HepG2 (cell line): ENCODE results near the gene LUC7L2. TPM values are rescaled to one million over a fixed set of nuclear protein-coding genes. Genes with fewer than 3 reads are reported as not detected.

Experiments
- AKAP8 ChIP-seq: sonication (generic); formaldehyde crosslinking; IDR thresholded peaks from 2 replicates; pipeline ENCODE4 v1.5.1; 2020; ENCODE audit warnings: mild to moderate bottlenecking, missing genetic modification reagents
- CENPX ChIP-seq: sonication (generic); formaldehyde crosslinking; IDR thresholded peaks from 2 replicates; pipeline ENCODE4 v1.9.0; 2021; ENCODE audit warnings: mild to moderate bottlenecking, missing genetic modification reagents, moderate library complexity
- EHMT2 ChIP-seq: fragments of 200-600 bp; sonication (generic); IDR thresholded peaks from 2 replicates; pipeline ENCODE4 v1.7.0; 2017; ENCODE audit warnings: antibody characterized with exemption, low read depth, low read length, borderline replicate concordance
- FOXM1 ChIP-seq: sonication (generic); formaldehyde crosslinking; IDR thresholded peaks from 2 replicates; pipeline ENCODE4 v1.5.0; 2020; ENCODE audit warnings: missing genetic modification reagents
- HMGXB3 ChIP-seq: sonication (generic); formaldehyde crosslinking; IDR thresholded peaks from 2 replicates; pipeline ENCODE4 v1.4.0; 2020; ENCODE audit warnings: missing genetic modification reagents, borderline replicate concordance
- MLX ChIP-seq: IDR thresholded peaks from 2 replicates; pipeline ENCODE4 v1.6.1; 2016
- TAF15 ChIP-seq: fragments of 200-400 bp; formaldehyde crosslinking; IDR thresholded peaks from one replicate; pipeline ENCODE4 v1.6.1; 2018; ENCODE audit warnings: mild to moderate bottlenecking, low read depth, low read length; ENCODE audit not compliant: poor library complexity, severe bottlenecking
- WIZ ChIP-seq: sonication (generic); formaldehyde crosslinking; IDR thresholded peaks from 2 replicates; pipeline ENCODE4 v1.5.1; 2020; ENCODE audit warnings: mild to moderate bottlenecking, missing genetic modification reagents
- ZBTB3 ChIP-seq: sonication (generic); formaldehyde crosslinking; IDR thresholded peaks from 2 replicates; pipeline ENCODE4 v1.4.0; 2020; ENCODE audit warnings: low read depth, mild to moderate bottlenecking, moderate library complexity, missing genetic modification reagents, borderline replicate concordance
- ZNF17 ChIP-seq: sonication (generic); formaldehyde crosslinking; IDR thresholded peaks from 2 replicates; pipeline ENCODE4 v1.5.0; 2020; ENCODE audit warnings: mild to moderate bottlenecking, missing genetic modification reagents
- ZNF512 ChIP-seq: sonication (generic); formaldehyde crosslinking; IDR thresholded peaks from 2 replicates; pipeline ENCODE4 v1.4.0; 2020; ENCODE audit warnings: mild to moderate bottlenecking, missing genetic modification reagents
- ZNF781 ChIP-seq: sonication (generic); formaldehyde crosslinking; IDR thresholded peaks from 2 replicates; pipeline ENCODE4 v1.5.1; 2020; ENCODE audit warnings: borderline replicate concordance, mild to moderate bottlenecking, missing genetic modification reagents; ENCODE audit errors: not compliant biosample characterization
- polyA plus RNA-seq, 8 experiments: library from polyadenylated mRNA; depleted of rRNA in 3 of 8; stranded (reverse) in 7 of 8; unstranded in 1 of 8; fragments of >200 nt; fragmentation: Illumina TruSeq in 4 of 8; extraction: Trizol in 4 of 8; gene quantifications; 2 replicates each; pipeline versions ENCODE4 v1.2.1 to v1.2.3, GENCODE V29; 2011 to 2016; ENCODE audit warnings: low read depth in 4 of 8, missing spikeins in 1 of 8, mixed read lengths in 1 of 8; ENCODE audit not compliant: insufficient read depth in 1 of 8
- total RNA-seq, 5 experiments: library from RNA; depleted of rRNA; stranded (reverse); fragments of >200 nt; fragmentation: Illumina TruSeq; extraction: Trizol; gene quantifications; 2 replicates each; pipeline ENCODE4 v1.2.3, GENCODE V29; 2016; ENCODE audit warnings: low read depth in 1 of 5
- TF ChIP-seq, protein P1 (sequence below): sonication (generic); formaldehyde crosslinking; IDR thresholded peaks from 2 replicates; pipeline ENCODE4 v1.5.0; 2020; ENCODE audit warnings: mild to moderate bottlenecking, missing genetic modification reagents
- TF ChIP-seq, protein P2 (sequence below): sonication (generic); formaldehyde crosslinking; IDR thresholded peaks from 2 replicates; pipeline ENCODE4 v1.9.0; 2022; ENCODE audit warnings: missing genetic modification reagents, mild to moderate bottlenecking, borderline replicate concordance

The LUC7L2 gene
- total and polyA plus RNA-seq, 2 of the 13 experiments (the other 11 are each of a cell fraction or from before 2014, with no cell fraction given) = 17.9 to 50.7 TPM

- TF ChIP-seq HMGXB3 (peak; percentile 63; the same call in 1 of the 2 replicates), ZNF512 (CRISPR knock-in tag) (no peak), ZNF781 (peak; percentile 58), CENPX (CRISPR knock-in tag) (no peak), MLX (peak; percentile 64), TAF15 (peak; percentile 53), EHMT2 (no peak; the same call in 1 of the 2 replicates), AKAP8 (CRISPR knock-in tag) (no peak), FOXM1 (CRISPR knock-in tag) (no peak), WIZ (peak; percentile 66; the same call in 1 of the 2 replicates), ZNF17 (CRISPR knock-in tag) (no peak), ZBTB3 (CRISPR knock-in tag) (peak; percentile 92)
- TF ChIP-seq, protein P1, sequence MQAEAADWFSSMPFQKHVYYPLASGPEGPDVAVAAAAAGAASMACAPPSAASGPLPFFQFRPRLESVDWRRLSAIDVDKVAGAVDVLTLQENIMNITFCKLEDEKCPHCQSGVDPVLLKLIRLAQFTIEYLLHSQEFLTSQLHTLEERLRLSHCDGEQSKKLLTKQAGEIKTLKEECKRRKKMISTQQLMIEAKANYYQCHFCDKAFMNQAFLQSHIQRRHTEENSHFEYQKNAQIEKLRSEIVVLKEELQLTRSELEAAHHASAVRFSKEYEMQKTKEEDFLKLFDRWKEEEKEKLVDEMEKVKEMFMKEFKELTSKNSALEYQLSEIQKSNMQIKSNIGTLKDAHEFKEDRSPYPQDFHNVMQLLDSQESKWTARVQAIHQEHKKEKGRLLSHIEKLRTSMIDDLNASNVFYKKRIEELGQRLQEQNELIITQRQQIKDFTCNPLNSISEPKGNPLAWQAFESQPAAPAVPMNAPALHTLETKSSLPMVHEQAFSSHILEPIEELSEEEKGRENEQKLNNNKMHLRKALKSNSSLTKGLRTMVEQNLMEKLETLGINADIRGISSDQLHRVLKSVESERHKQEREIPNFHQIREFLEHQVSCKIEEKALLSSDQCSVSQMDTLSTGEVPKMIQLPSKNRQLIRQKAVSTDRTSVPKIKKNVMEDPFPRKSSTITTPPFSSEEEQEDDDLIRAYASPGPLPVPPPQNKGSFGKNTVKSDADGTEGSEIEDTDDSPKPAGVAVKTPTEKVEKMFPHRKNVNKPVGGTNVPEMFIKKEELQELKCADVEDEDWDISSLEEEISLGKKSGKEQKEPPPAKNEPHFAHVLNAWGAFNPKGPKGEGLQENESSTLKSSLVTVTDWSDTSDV = 0 out of 2 replicates have a peak, but pooled peaks have one; percentile 82
- TF ChIP-seq, protein P2, sequence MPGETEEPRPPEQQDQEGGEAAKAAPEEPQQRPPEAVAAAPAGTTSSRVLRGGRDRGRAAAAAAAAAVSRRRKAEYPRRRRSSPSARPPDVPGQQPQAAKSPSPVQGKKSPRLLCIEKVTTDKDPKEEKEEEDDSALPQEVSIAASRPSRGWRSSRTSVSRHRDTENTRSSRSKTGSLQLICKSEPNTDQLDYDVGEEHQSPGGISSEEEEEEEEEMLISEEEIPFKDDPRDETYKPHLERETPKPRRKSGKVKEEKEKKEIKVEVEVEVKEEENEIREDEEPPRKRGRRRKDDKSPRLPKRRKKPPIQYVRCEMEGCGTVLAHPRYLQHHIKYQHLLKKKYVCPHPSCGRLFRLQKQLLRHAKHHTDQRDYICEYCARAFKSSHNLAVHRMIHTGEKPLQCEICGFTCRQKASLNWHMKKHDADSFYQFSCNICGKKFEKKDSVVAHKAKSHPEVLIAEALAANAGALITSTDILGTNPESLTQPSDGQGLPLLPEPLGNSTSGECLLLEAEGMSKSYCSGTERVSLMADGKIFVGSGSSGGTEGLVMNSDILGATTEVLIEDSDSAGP (CRISPR knock-in tag) = peak; percentile 79; the same call in 1 of the 2 replicates
These were observed 19.5 kb upstream of the LUC7L2 start (continued) for GRCh38 chr7:139340037-139340807.
